Endothelial cell of umbilical vein (primary cell): Measurements from ENCODE around the gene AKAP13. TPM values are rescaled to one million over a fixed set of nuclear protein-coding genes. Genes with fewer than 3 reads are reported as not detected.

ENCODE experiments used
- BruUV-seq: library from RNA; stranded (reverse); fragments of 400-500 nt; replicated peaks from 2 replicates; lab custom pipeline; 2021; lab: Mats Ljungman, UMichigan
- CTCF ChIA-PET: fragments of 300-600, 350-600 bp; sonication (Branson Sonifier 250); formaldehyde crosslinking; loops from one replicate; lab custom pipeline; 2021; ENCODE audit warnings: antibody characterized with exemption, inconsistent platforms; lab: Charles Lee
- POLR2A ChIA-PET: fragments of 300-600, 350-600 bp; sonication (Branson Sonifier 250); formaldehyde crosslinking; loops from one replicate; lab custom pipeline; 2021; ENCODE audit warnings: antibody characterized with exemption, inconsistent platforms; lab: Charles Lee
- DNase-seq: peaks from one replicate; pipeline ENCODE4 v3.0.0-alpha.2; 2011; ENCODE audit warnings: low read depth, low spot score
- FAIRE-seq: peaks from 2 replicates; lab custom pipeline; 2011; peaks lifted over from hg19 to GRCh38; lab: Jason Lieb, UNC
- H2AFZ ChIP-seq: 2 replicates; pipeline ENCODE4 v1.6.0; 2012; ENCODE audit warnings: low read depth, low read length, control low read depth, inconsistent platforms
- H3K27ac ChIP-seq: 2 replicates; pipeline ENCODE4 v1.5.1; 2011; ENCODE audit warnings: low read depth, mild to moderate bottlenecking, control low read depth, low read length, moderate library complexity; ENCODE audit not compliant: insufficient read depth
- H3K27me3 ChIP-seq, 2 experiments: 2 replicates each; pipeline versions ENCODE4 v1.6.0 to v1.6.1; 2011; ENCODE audit warnings: low read length in 2 of 2, mixed read lengths in 1 of 2; ENCODE audit not compliant: control insufficient read depth in 2 of 2, insufficient read depth in 2 of 2
- H3K36me3 ChIP-seq, 2 experiments: 2 replicates in 1 of 2; 3 replicates in 1 of 2; pipeline ENCODE4 v1.5.1; 2011; ENCODE audit warnings: low read length in 2 of 2, mild to moderate bottlenecking in 1 of 2, moderate library complexity in 1 of 2; ENCODE audit not compliant: control insufficient read depth in 2 of 2, insufficient read depth in 2 of 2; ENCODE audit errors: extremely low read depth in 1 of 2
- H3K4me1 ChIP-seq: 3 replicates; pipeline ENCODE4 v1.5.1; 2011; ENCODE audit warnings: mild to moderate bottlenecking, low read length; ENCODE audit not compliant: control insufficient read depth, insufficient read depth; ENCODE audit errors: extremely low read depth
- H3K4me2 ChIP-seq: 2 replicates; pipeline ENCODE4 v1.6.1; 2011; ENCODE audit warnings: low read length, control low read depth, mixed read lengths; ENCODE audit not compliant: insufficient read depth
- H3K4me3 ChIP-seq, 3 experiments: fragments of 200-600 bp in 1 of 3; sonication (generic), shearing (Covaris generic) in 1 of 3; replicated peaks in 1 of 3; 2 replicates each; pipeline ENCODE4 v1.5.1; 2011 to 2016; ENCODE audit warnings: control low read depth in 3 of 3, low read length in 3 of 3, mild to moderate bottlenecking in 2 of 3, inconsistent platforms in 1 of 3, low read depth in 1 of 3, moderate library complexity in 1 of 3; ENCODE audit not compliant: insufficient read depth in 1 of 3
- H3K79me2 ChIP-seq: 2 replicates; pipeline ENCODE4 v1.6.0; 2012; ENCODE audit warnings: low read length, inconsistent platforms; ENCODE audit not compliant: control insufficient read depth, insufficient read depth
- H3K9ac ChIP-seq: replicated peaks from 2 replicates; pipeline ENCODE3; 2011; ENCODE audit warnings: low read length, control low read depth; ENCODE audit not compliant: insufficient read depth; ENCODE audit errors: extremely low read depth
- H3K9me1 ChIP-seq: replicated peaks from 3 replicates; pipeline ENCODE4 v1.6.0; 2011; ENCODE audit warnings: mild to moderate bottlenecking, low read length; ENCODE audit not compliant: control insufficient read depth, insufficient read depth; ENCODE audit errors: extremely low read depth
- H3K9me3 ChIP-seq: replicated peaks from 2 replicates; pipeline ENCODE4 v1.5.1; 2012; ENCODE audit warnings: low read length, inconsistent platforms; ENCODE audit not compliant: control insufficient read depth, insufficient read depth
- H4K20me1 ChIP-seq: replicated peaks from 2 replicates; pipeline ENCODE3; 2011; ENCODE audit warnings: mild to moderate bottlenecking, low read length; ENCODE audit not compliant: control insufficient read depth, insufficient read depth; ENCODE audit errors: extremely low read depth
- EZH2 ChIP-seq: IDR thresholded peaks from 2 replicates; pipeline ENCODE4 v1.6.1; 2012; ENCODE audit warnings: borderline replicate concordance, low read depth, mild to moderate bottlenecking, moderate library complexity, low read length, inconsistent platforms; ENCODE audit not compliant: severe bottlenecking
- FOS ChIP-seq: IDR thresholded peaks from 2 replicates; pipeline ENCODE4 v1.6.1; 2011; ENCODE audit warnings: mild to moderate bottlenecking, low read length, moderate library complexity, borderline replicate concordance; ENCODE audit not compliant: insufficient read depth
- GATA2 ChIP-seq: IDR thresholded peaks from 2 replicates; pipeline ENCODE4 v1.7.0; 2011; ENCODE audit warnings: low read depth, mild to moderate bottlenecking, moderate library complexity, mixed read lengths, low read length; ENCODE audit not compliant: insufficient read length, insufficient read depth
- JUN ChIP-seq: IDR thresholded peaks from 2 replicates; pipeline ENCODE4 v1.6.1; 2011; ENCODE audit warnings: borderline replicate concordance, low read depth; ENCODE audit not compliant: insufficient read length, insufficient read depth
- MYC ChIP-seq: IDR thresholded peaks from one replicate; pipeline ENCODE4 v1.6.1; 2011; ENCODE audit warnings: mild to moderate bottlenecking, low read depth, low read length
- POLR2A ChIP-seq: IDR thresholded peaks from 2 replicates; pipeline ENCODE4 v1.6.1; 2012; ENCODE audit warnings: low read depth, mild to moderate bottlenecking, control low read depth, low read length
- POLR2AphosphoS5 ChIP-seq: IDR thresholded peaks from 2 replicates; pipeline ENCODE4 v1.6.1; 2012; ENCODE audit warnings: low read depth, mild to moderate bottlenecking, control low read depth, low read length, moderate library complexity; ENCODE audit not compliant: insufficient read depth
- dilution Hi-C: fragments of 300-500 bp; cut with MboI; formaldehyde crosslinking; loops from one replicate; pipeline ENCODE4 v1.15.0; 2019; ENCODE audit warnings: low sequenced_read_pairs; ENCODE audit not compliant: extremely low pct_ligation_motif_present
- intact Hi-C: fragments of 100-400 bp; cut with micrococcal nuclease; formaldehyde crosslinking; loops from one replicate; pipeline ENCODE4 v1.10.0; 2022
- polyA plus RNA-seq, 4 experiments: library from polyadenylated mRNA; depleted of rRNA in 3 of 4; stranded (reverse) in 3 of 4; unstranded in 1 of 4; fragments of >200 nt; gene quantifications; 2 replicates each; pipeline versions ENCODE4 v1.2.1 to v1.2.3, GENCODE V29; 2011 to 2012; ENCODE audit warnings: missing spikeins in 1 of 4
- total RNA-seq: library from RNA; stranded (reverse); gene quantifications from 2 replicates; pipeline ENCODE4 v1.2.3, GENCODE V29; 2021
- TF ChIP-seq, protein P1 (sequence below), 2 donors: IDR thresholded peaks; 1 replicate in 1 of 2; 2 replicates in 1 of 2; pipeline ENCODE4 v1.5.1; 2011; ENCODE audit warnings: low read length in 2 of 2, mild to moderate bottlenecking in 2 of 2, moderate library complexity in 2 of 2, control low read depth in 1 of 2, inconsistent platforms in 1 of 2, low read depth in 1 of 2; ENCODE audit not compliant: insufficient read depth in 1 of 2; ENCODE audit errors: extremely low read depth in 1 of 2
- TF ChIP-seq, protein P2 (sequence below): IDR thresholded peaks from 2 replicates; pipeline ENCODE4 v1.6.1; 2011; ENCODE audit not compliant: insufficient read depth, insufficient read length

AKAP13 gene
- total and polyA plus RNA-seq, 2 donors (not counting 3 experiments of a cell fraction or from before 2014, with no cell fraction given), result 22.8 to 87.8 TPM

GRCh38 chr15:85400606-85401005 lies 20.2 kb downstream of the AKAP13 start:
- peaks cover 6% of the 10 kb centered on the region for H3K9me1 ChIP-seq
- intact Hi-C loops, result no loop called here
- no TSS peak for BruUV-seq
- no peak overlapping the region for H3K4me3 ChIP-seq
- DNase-seq, result no peak
- H4K20me1 ChIP-seq, result no peaks in the 10 kb centered on the region
- H3K9me3 ChIP-seq, result no peaks in the 10 kb centered on the region
- H3K27me3 ChIP-seq, result no peaks in the 10 kb centered on the region
- dilution Hi-C loops, result no loop called here
- peaks cover 41% of the 10 kb centered on the region for H3K4me1 ChIP-seq
- no peak overlapping the region for H3K27ac ChIP-seq
- H2AFZ ChIP-seq, result no peak overlapping the region
- no peak overlapping the region for H3K4me2 ChIP-seq
- H3K79me2 ChIP-seq, result peaks cover 80% of the 10 kb centered on the region
- H3K9ac ChIP-seq, result no peak overlapping the region
- TF ChIP-seq MYC (no peak), GATA2 (no peak), EZH2 (no peak), POLR2AphosphoS5 (no peak), POLR2A (no peak), JUN (no peak), FOS (no peak)
- TF ChIP-seq, protein P1, sequence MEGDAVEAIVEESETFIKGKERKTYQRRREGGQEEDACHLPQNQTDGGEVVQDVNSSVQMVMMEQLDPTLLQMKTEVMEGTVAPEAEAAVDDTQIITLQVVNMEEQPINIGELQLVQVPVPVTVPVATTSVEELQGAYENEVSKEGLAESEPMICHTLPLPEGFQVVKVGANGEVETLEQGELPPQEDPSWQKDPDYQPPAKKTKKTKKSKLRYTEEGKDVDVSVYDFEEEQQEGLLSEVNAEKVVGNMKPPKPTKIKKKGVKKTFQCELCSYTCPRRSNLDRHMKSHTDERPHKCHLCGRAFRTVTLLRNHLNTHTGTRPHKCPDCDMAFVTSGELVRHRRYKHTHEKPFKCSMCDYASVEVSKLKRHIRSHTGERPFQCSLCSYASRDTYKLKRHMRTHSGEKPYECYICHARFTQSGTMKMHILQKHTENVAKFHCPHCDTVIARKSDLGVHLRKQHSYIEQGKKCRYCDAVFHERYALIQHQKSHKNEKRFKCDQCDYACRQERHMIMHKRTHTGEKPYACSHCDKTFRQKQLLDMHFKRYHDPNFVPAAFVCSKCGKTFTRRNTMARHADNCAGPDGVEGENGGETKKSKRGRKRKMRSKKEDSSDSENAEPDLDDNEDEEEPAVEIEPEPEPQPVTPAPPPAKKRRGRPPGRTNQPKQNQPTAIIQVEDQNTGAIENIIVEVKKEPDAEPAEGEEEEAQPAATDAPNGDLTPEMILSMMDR (IDR thresholded peaks at IDR 0.05; ENCODE audit: extremely low read depth in 1 of 2, insufficient read depth in 1 of 2, low read depth in 1 of 2, low read length in 2 of 2), result no peak
- TF ChIP-seq, protein P2, sequence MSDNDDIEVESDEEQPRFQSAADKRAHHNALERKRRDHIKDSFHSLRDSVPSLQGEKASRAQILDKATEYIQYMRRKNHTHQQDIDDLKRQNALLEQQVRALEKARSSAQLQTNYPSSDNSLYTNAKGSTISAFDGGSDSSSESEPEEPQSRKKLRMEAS, result no peak
- ChIA-PET CTCF (interaction anchor here (0.9 to 1.1 kb wide), 4 partner anchors 14 to 207 kb away, joined by 3 to 4 read pairs (median 4); no protein-coding TSS in a partner anchor), POLR2A (no interaction called here)
- no peak for FAIRE-seq
- no peaks in the 10 kb centered on the region for H3K36me3 ChIP-seq
